Activated B cell treated with CpG ODN at 0.5 μM for 24 hours (primary cell): ENCODE data around the gene USP3. TPM values are rescaled to one million over a fixed set of nuclear protein-coding genes. Genes with fewer than 3 reads are reported as not detected.
"Not testable (repeated sequence)": the region's sequence is repeated elsewhere in the genome, so short reads cannot be mapped to it uniquely, and the experiment has no call there.

Experiments
- ATAC-seq: fragments of 200-7000 bp; cut with Tn5 transposase; one replicate; pipeline ENCODE4 v1.10.0; 2021; ENCODE audit warnings: low read depth, mild to moderate bottlenecking, moderate library complexity
- CTCF ChIA-PET: fragments of 350-600 bp; sonication (Branson Sonifier 250); formaldehyde crosslinking; loops from one replicate; lab custom pipeline; 2021; ENCODE audit warnings: antibody characterized with exemption; lab: Charles Lee
- POLR2A ChIA-PET: fragments of 350-600 bp; sonication (Branson Sonifier 250); formaldehyde crosslinking; loops from one replicate; lab custom pipeline; 2021; ENCODE audit warnings: antibody characterized with exemption; lab: Charles Lee
- DNase-seq: peaks from one replicate; pipeline ENCODE4 v3.0.0; 2022
- H3K27ac Mint-ChIP-seq: one replicate; pipeline ENCODE4 v1.8.0; 2020; ENCODE audit warnings: mixed read lengths
- H3K27me3 Mint-ChIP-seq: one replicate; pipeline ENCODE4 v1.8.0; 2021; ENCODE audit warnings: mixed read lengths
- H3K36me3 Mint-ChIP-seq: one replicate; pipeline ENCODE4 v1.8.0; 2021; ENCODE audit warnings: low read depth, mixed read lengths
- H3K4me1 Mint-ChIP-seq: one replicate; pipeline ENCODE4 v1.8.0; 2021; ENCODE audit warnings: mixed read lengths
- H3K4me3 Mint-ChIP-seq: one replicate; pipeline ENCODE4 v1.8.0; 2020; ENCODE audit warnings: mild to moderate bottlenecking, mixed read lengths
- H3K9me3 Mint-ChIP-seq: one replicate; pipeline ENCODE4 v1.8.0; 2020; ENCODE audit warnings: mixed read lengths
- CTCF ChIP-seq: fragments of 200-600 bp; IDR thresholded peaks from one replicate; pipeline ENCODE4 v1.8.0; 2022; ENCODE audit warnings: antibody characterized with exemption, mild to moderate bottlenecking
- intact Hi-C: fragments of 100-400 bp; cut with micrococcal nuclease; formaldehyde crosslinking; loops from one replicate; pipeline ENCODE4 v1.15.1; 2024
- total RNA-seq: library from RNA; stranded (reverse); gene quantifications from 2 replicates; pipeline ENCODE4 v1.2.3, GENCODE V29; 2022

USP3 gene
- total RNA-seq, 1 donor from 2014 or later = 110 TPM

GRCh38 chr15:63519041-63519440 lies 14.6 kb downstream of the USP3 start:
- CTCF ChIA-PET = interaction anchor here (3.3 kb wide), 1 partner anchor 52 kb away, joined by 10 read pairs; no protein-coding TSS in a partner anchor
- no peaks in the 10 kb centered on the region for H3K27me3 Mint-ChIP-seq
- H3K36me3 Mint-ChIP-seq = peaks cover 7% of the 10 kb centered on the region
- H3K4me3 Mint-ChIP-seq = no peak overlapping the region
- no peak for TF ChIP-seq CTCF
- POLR2A ChIA-PET = interaction anchor here (0.6 to 2.6 kb wide), 3 partner anchors 15 to 103 kb away, joined by 3 to 20 read pairs (median 7); partner anchors contain the start of gene USP3
- no peaks in the 10 kb centered on the region for H3K9me3 Mint-ChIP-seq
- intact Hi-C loops = loop anchor here (5.0 kb wide), 1 partner anchor 33 kb away; no protein-coding TSS in a partner anchor
- DNase-seq (no peak), ATAC-seq (no peak)
- H3K4me1 Mint-ChIP-seq = peaks cover 93% of the 10 kb centered on the region
- peak overlapping the region; percentile 65 for H3K27ac Mint-ChIP-seq

GRCh38 chr15:63519548-63520178 lies 15.3 kb downstream of the USP3 start:
- ChIA-PET POLR2A (interaction anchor here (0.6 to 2.2 kb wide), 5 partner anchors 9 to 103 kb away, joined by 3 to 10 read pairs (median 5); partner anchors contain the start of gene USP3), CTCF (no interaction called here)
- peaks cover 8% of the 10 kb centered on the region for H3K36me3 Mint-ChIP-seq
- H3K27ac Mint-ChIP-seq = no peak overlapping the region
- DNase-seq (no peak), ATAC-seq (no peak)
- H3K9me3 Mint-ChIP-seq = no peaks in the 10 kb centered on the region
- no peak for TF ChIP-seq CTCF
- H3K4me3 Mint-ChIP-seq = no peak overlapping the region
- intact Hi-C loops = loop anchor here (5.0 kb wide), 1 partner anchor 33 kb away; no protein-coding TSS in a partner anchor
- H3K4me1 Mint-ChIP-seq = peaks cover 94% of the 10 kb centered on the region
- H3K27me3 Mint-ChIP-seq = no peaks in the 10 kb centered on the region

GRCh38 chr15:63520462-63520861 lies 16.1 kb downstream of the USP3 start:
- H3K9me3 Mint-ChIP-seq, H3K27ac Mint-ChIP-seq, H3K27me3 Mint-ChIP-seq, H3K4me3 Mint-ChIP-seq, DNase-seq, ATAC-seq, intact Hi-C loops: not testable (repeated sequence)
- H3K36me3 Mint-ChIP-seq = peaks cover 11% of the 10 kb centered on the region
- CTCF ChIA-PET = interaction anchor here (1.4 kb wide), 1 partner anchor 54 kb away, joined by 7 read pairs; no protein-coding TSS in a partner anchor
- H3K4me1 Mint-ChIP-seq = peaks cover 94% of the 10 kb centered on the region
- POLR2A ChIA-PET = interaction anchor here (0.9 to 2.2 kb wide), 3 partner anchors 9 to 16 kb away, joined by 3 to 10 read pairs (median 5); partner anchors contain the start of gene USP3

GRCh38 chr15:63522225-63522578 lies 17.8 kb downstream of the USP3 start:
- no peak for DNase-seq
- no peaks in the 10 kb centered on the region for H3K9me3 Mint-ChIP-seq
- POLR2A ChIA-PET = interaction anchor here (1.4 to 1.7 kb wide), 2 partner anchors 10 to 22 kb away, joined by 3 to 4 read pairs; no protein-coding TSS in a partner anchor
- H3K4me3 Mint-ChIP-seq = no peak overlapping the region
- intact Hi-C loops = no loop called here
- TF ChIP-seq CTCF = no peak
- no peaks in the 10 kb centered on the region for H3K27me3 Mint-ChIP-seq
- H3K36me3 Mint-ChIP-seq = peaks cover 13% of the 10 kb centered on the region
- H3K27ac Mint-ChIP-seq = no peak overlapping the region
- no peak for ATAC-seq
- CTCF ChIA-PET = no interaction called here
- peaks cover 92% of the 10 kb centered on the region for H3K4me1 Mint-ChIP-seq

- intact Hi-C loops = no loop called here
- Mint-ChIP-seq H3K27me3 (no peaks in the 10 kb centered on the region), H3K27ac (no peak overlapping the region), H3K4me1 (peaks cover 93% of the 10 kb centered on the region), H3K36me3 (peaks cover 20% of the 10 kb centered on the region), H3K9me3 (no peaks in the 10 kb centered on the region), H3K4me3 (no peak overlapping the region)
- no peak for DNase-seq
- no peak for ATAC-seq
- ChIA-PET CTCF (no interaction called here), POLR2A (interaction anchor here (1.1 to 2.0 kb wide), 3 partner anchors 9 to 18 kb away, joined by 3 to 5 read pairs (median 4); no protein-coding TSS in a partner anchor)
- TF ChIP-seq CTCF = no peak
Observed at GRCh38 chr15:63523306-63523990, 19.1 kb downstream of the USP3 start.
